Measurements from ENCODE around the gene VCY.
"Not testable (repeated sequence)": the region's sequence is repeated elsewhere in the genome, so short reads cannot be mapped to it uniquely, and the experiment has no call there.

DNA sequence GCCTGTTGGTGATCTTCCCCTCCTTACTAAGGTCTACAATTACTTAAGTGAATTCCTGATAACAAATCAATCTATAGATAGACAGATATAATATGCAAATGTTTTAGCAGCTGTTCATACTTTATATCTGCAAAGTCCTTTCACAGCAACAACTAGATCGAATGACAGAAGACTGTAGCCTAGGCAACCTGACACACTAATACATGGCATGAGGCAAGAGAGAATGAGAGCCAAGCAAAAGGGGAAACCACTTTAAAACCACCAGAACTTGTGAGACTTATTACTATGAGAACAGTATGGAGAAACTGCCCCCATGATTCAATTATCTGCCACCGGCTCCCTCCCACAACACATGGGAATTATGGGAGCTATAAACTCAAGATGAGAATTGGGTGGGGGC, 25.6 kb upstream of the VCY start:
- not testable (repeated sequence) for TF ChIP-seq CTCF (IDR thresholded peaks at IDR 0.05); POLR2A (IDR thresholded peaks at IDR 0.05); POLR2AphosphoS5 (IDR thresholded peaks at IDR 0.05; ENCODE audit: insufficient read depth in 1 of 2, low read depth in 1 of 2)
